ENCODE measurements around the gene MICAL2. TPM values are rescaled to one million over a fixed set of nuclear protein-coding genes. Genes with fewer than 3 reads are reported as not detected.

MICAL2 gene
- total RNA-seq, 4 donors from 2014 or later = 196 to 550 (median 237) TPM

GRCh38 chr11:12111549-12112520, 1.4 kb downstream of the MICAL2 start:
- 38% methylated on average over 3 of the region's 12 CpGs; no CpG with 5 or more reads in 1 of the 2 donors for WGBS, 2 donors (ENCODE audit: low coverage in 1 of 2)
- TF ChIP-seq POLR2A (IDR thresholded peaks at IDR 0.05) (peak in 1 of 2 donors; percentile 9), EP300 (IDR thresholded peaks at IDR 0.05) (no peak)
- Histone ChIP-seq H3K27ac (peak overlapping the region; percentile 87 to 97 (median 91)), H3K9me3 (no peaks in the 10 kb centered on the region), H3K36me3 (no peaks in the 10 kb centered on the region), H3K4me1 (peaks cover 0 to 59% (median 0%) of the 10 kb centered on the region in 3 donors), H3K27me3 (no peaks in the 10 kb centered on the region), H3K4me3 (peak overlapping the region; percentile 63 to 67)
- ATAC-seq = no peak

- Histone ChIP-seq H3K27ac (peak overlapping the region; percentile 87 to 97 (median 91)), H3K4me1 (peaks cover 0 to 68% (median 3%) of the 10 kb centered on the region in 3 donors), H3K36me3 (no peaks in the 10 kb centered on the region), H3K4me3 (peak overlapping the region in 1 of 2 donors; percentile 10), H3K27me3 (no peaks in the 10 kb centered on the region), H3K9me3 (no peaks in the 10 kb centered on the region)
- ATAC-seq = no peak
- 43 to 64% methylated on average over 2 of the region's 2 CpGs for WGBS, 2 donors (ENCODE audit: low coverage in 1 of 2)
- TF ChIP-seq EP300 (IDR thresholded peaks at IDR 0.05) (no peak), CTCF (IDR thresholded peaks at IDR 0.05) (no peak), POLR2A (IDR thresholded peaks at IDR 0.05) (no peak), POLR2AphosphoS5 (IDR thresholded peaks at IDR 0.05) (no peak)
Measured at GRCh38 chr11:12112750-12113149, 2.4 kb downstream of the MICAL2 start.

- Histone ChIP-seq H3K4me3 (peak overlapping the region in 1 of 2 donors; percentile 10), H3K27me3 (no peaks in the 10 kb centered on the region), H3K4me1 (peaks cover 0 to 74% (median 8%) of the 10 kb centered on the region in 3 donors), H3K27ac (peak overlapping the region; percentile 87 to 97 (median 91)), H3K36me3 (no peaks in the 10 kb centered on the region), H3K9me3 (no peaks in the 10 kb centered on the region)
- WGBS, 2 donors (ENCODE audit: low coverage in 1 of 2) = 54 to 60% methylated on average over 8 of the region's 8 CpGs
- ATAC-seq = no peak
- TF ChIP-seq EP300 (IDR thresholded peaks at IDR 0.05) = no peak
- TF ChIP-seq POLR2AphosphoS5 (IDR thresholded peaks at IDR 0.05) = no peak
- no peak for TF ChIP-seq CTCF (IDR thresholded peaks at IDR 0.05)
- TF ChIP-seq POLR2A (IDR thresholded peaks at IDR 0.05) = no peak
Measured at GRCh38 chr11:12113294-12113693, 2.9 kb downstream of the MICAL2 start.

GRCh38 chr11:12114193-12115033, 4.0 kb downstream of the MICAL2 start:
- no peaks in the 10 kb centered on the region for H3K9me3 ChIP-seq
- TF ChIP-seq POLR2A (IDR thresholded peaks at IDR 0.05) (no peak), POLR2AphosphoS5 (IDR thresholded peaks at IDR 0.05) (no peak), CTCF (IDR thresholded peaks at IDR 0.05) (no peak), EP300 (IDR thresholded peaks at IDR 0.05) (no peak)
- H3K4me1 ChIP-seq = peaks cover 0 to 83% (median 15%) of the 10 kb centered on the region in 3 donors
- no peaks in the 10 kb centered on the region for H3K27me3 ChIP-seq
- no peaks in the 10 kb centered on the region for H3K36me3 ChIP-seq
- ATAC-seq = no peak
- no peak overlapping the region for H3K4me3 ChIP-seq
- WGBS, 2 donors (ENCODE audit: low coverage in 1 of 2) = 41 to 73% methylated on average over 15 to 19 of the region's 21 CpGs
- peak overlapping the region; percentile 87 to 97 (median 91) for H3K27ac ChIP-seq
